Loucy (cell line): ENCODE measurements around the gene ACER2.

ENCODE experiments used
- H2AFZ ChIP-seq: fragments of 200-600 bp; sonication (generic); 2 replicates; pipeline ENCODE4 v1.6.0; 2016; ENCODE audit warnings: antibody characterized with exemption, mild to moderate bottlenecking, low read length, moderate library complexity
- H3F3A ChIP-seq: fragments of 200-600 bp; 2 replicates; pipeline ENCODE4 v1.6.0; 2016; ENCODE audit warnings: antibody characterized with exemption, low read depth, mild to moderate bottlenecking
- H3K27me3 ChIP-seq: fragments of 200-600 bp; sonication (generic); 2 replicates; pipeline ENCODE4 v1.6.1; 2014; ENCODE audit warnings: low read length, mild to moderate bottlenecking; ENCODE audit not compliant: insufficient read depth, poor library complexity, severe bottlenecking
- H3K36me3 ChIP-seq: fragments of 200-600 bp; sonication (generic); 2 replicates; pipeline ENCODE4 v1.6.1; 2016; ENCODE audit warnings: low read length; ENCODE audit not compliant: insufficient read depth
- H3K4me1 ChIP-seq: fragments of 200-600 bp; sonication (generic); 2 replicates; pipeline ENCODE4 v1.5.1; 2014; ENCODE audit warnings: low read length, mild to moderate bottlenecking; ENCODE audit not compliant: insufficient read depth, poor library complexity, severe bottlenecking
- H3K4me2 ChIP-seq: fragments of 200-600 bp; sonication (generic); 2 replicates; pipeline ENCODE4 v1.6.0; 2014; ENCODE audit warnings: antibody characterized with exemption, low read length, low read depth, mild to moderate bottlenecking; ENCODE audit not compliant: poor library complexity, severe bottlenecking
- H3K4me3 ChIP-seq: fragments of 200-600 bp; sonication (generic); 2 replicates; pipeline ENCODE4 v1.5.1; 2014; ENCODE audit warnings: low read length, mild to moderate bottlenecking, mixed read lengths; ENCODE audit not compliant: poor library complexity, severe bottlenecking
- H3K79me2 ChIP-seq: fragments of 200-600 bp; sonication (generic); 2 replicates; pipeline ENCODE4 v1.6.1; 2014; ENCODE audit warnings: low read length; ENCODE audit not compliant: insufficient read depth
- H3K9ac ChIP-seq: fragments of 200-600 bp; sonication (generic); 2 replicates; pipeline ENCODE4 v1.6.0; 2014; ENCODE audit warnings: mild to moderate bottlenecking, low read depth, low read length, moderate library complexity; ENCODE audit not compliant: poor library complexity, severe bottlenecking
- H3K9me2 ChIP-seq: fragments of 200-600 bp; sonication (generic); replicated peaks from 2 replicates; pipeline ENCODE4 v1.6.1; 2016; ENCODE audit warnings: low read depth, low read length, mixed read lengths
- H3K9me3 ChIP-seq: fragments of 200-600 bp; sonication (generic); 2 replicates; pipeline ENCODE4 v1.6.1; 2014; ENCODE audit warnings: mild to moderate bottlenecking, antibody characterized with exemption, low read length, low read depth; ENCODE audit not compliant: insufficient read depth
- H4K20me1 ChIP-seq: fragments of 200-600 bp; sonication (generic); 2 replicates; pipeline ENCODE4 v1.6.0; 2014; ENCODE audit warnings: antibody characterized with exemption, low read length, mild to moderate bottlenecking; ENCODE audit not compliant: insufficient read depth, poor library complexity, severe bottlenecking
- CTCF ChIP-seq: fragments of 200-600 bp; sonication (generic); conservative IDR thresholded peaks from 2 replicates; pipeline ENCODE4 v1.5.1; 2014; ENCODE audit warnings: mild to moderate bottlenecking, antibody characterized with exemption, low read length
- EZH2phosphoT487 ChIP-seq: fragments of 200-600 bp; IDR thresholded peaks from 2 replicates; pipeline ENCODE4 v1.6.1; 2018; ENCODE audit warnings: antibody characterized with exemption, mild to moderate bottlenecking, moderate library complexity, borderline replicate concordance

Gene ACER2

GRCh38 chr9:19408693-19409400 lies at the start of gene ACER2:
ACER2 (plus strand) TSS chr9:19409009; CDS start chr9:19409085, 76 bp downstream.
- H3K27me3 ChIP-seq: peaks cover 5% of the 10 kb centered on the region
- no peaks in the 10 kb centered on the region for H3F3A ChIP-seq
- no peaks in the 10 kb centered on the region for H3K36me3 ChIP-seq
- no peaks in the 10 kb centered on the region for H3K9me3 ChIP-seq
- TF ChIP-seq CTCF (peak; percentile 27), EZH2phosphoT487 (no peak)
- no peaks in the 10 kb centered on the region for H3K9me2 ChIP-seq
- H3K4me2 ChIP-seq: peak within 1 kb of the TSS; percentile 99
- peak within 1 kb of the TSS; percentile 99 for H3K4me3 ChIP-seq
- H3K4me1 ChIP-seq: peaks cover 30% of the 10 kb centered on the region
- H3K79me2 ChIP-seq: peaks cover 16% of the 10 kb centered on the region; the same call in 1 of the 2 replicates
- peak within 1 kb of the TSS; percentile 98 for H2AFZ ChIP-seq
- H4K20me1 ChIP-seq: no peaks in the 10 kb centered on the region
- peak within 1 kb of the TSS; percentile 96 for H3K9ac ChIP-seq

GRCh38 chr9:19369107-19369506 lies 39.7 kb upstream of the ACER2 start:
- Histone ChIP-seq H3K36me3 (peaks cover 34% of the 10 kb centered on the region), H3F3A (peaks cover 28% of the 10 kb centered on the region), H3K4me2 (no peak overlapping the region), H3K27me3 (no peaks in the 10 kb centered on the region), H4K20me1 (no peaks in the 10 kb centered on the region), H3K4me1 (no peaks in the 10 kb centered on the region), H2AFZ (no peak overlapping the region), H3K4me3 (no peak overlapping the region), H3K9ac (no peak overlapping the region), H3K9me2 (no peaks in the 10 kb centered on the region), H3K9me3 (no peaks in the 10 kb centered on the region), H3K79me2 (no peaks in the 10 kb centered on the region)
- no peak for TF ChIP-seq CTCF
- no peak for TF ChIP-seq EZH2phosphoT487

- Histone ChIP-seq H3K9ac (no peak overlapping the region), H3K27me3 (no peaks in the 10 kb centered on the region), H2AFZ (no peak overlapping the region), H3K9me3 (no peaks in the 10 kb centered on the region), H4K20me1 (peaks cover 19% of the 10 kb centered on the region), H3K4me1 (peaks cover 9% of the 10 kb centered on the region), H3K79me2 (peaks cover 16% of the 10 kb centered on the region), H3K4me3 (no peak overlapping the region), H3F3A (peaks cover 32% of the 10 kb centered on the region), H3K9me2 (no peaks in the 10 kb centered on the region), H3K36me3 (peaks cover 53% of the 10 kb centered on the region), H3K4me2 (no peak overlapping the region)
- TF ChIP-seq EZH2phosphoT487 (no peak), CTCF (peak; percentile 25)
Observed at GRCh38 chr9:19371942-19372341, 36.9 kb upstream of the ACER2 start.
